Nasal cavity respiratory epithelium epithelial cell of viscerocranial mucosa (primary cell): ENCODE data around the gene MYO18B. TPM values are rescaled to one million over a fixed set of nuclear protein-coding genes. Genes with fewer than 3 reads are reported as not detected.

Source experiments
- total RNA-seq: library from RNA; depleted of rRNA; stranded (reverse); fragments of >200 nt; gene quantifications from 2 replicates; pipeline ENCODE4 v1.2.3, GENCODE V29; 2014

Gene MYO18B, protein sequence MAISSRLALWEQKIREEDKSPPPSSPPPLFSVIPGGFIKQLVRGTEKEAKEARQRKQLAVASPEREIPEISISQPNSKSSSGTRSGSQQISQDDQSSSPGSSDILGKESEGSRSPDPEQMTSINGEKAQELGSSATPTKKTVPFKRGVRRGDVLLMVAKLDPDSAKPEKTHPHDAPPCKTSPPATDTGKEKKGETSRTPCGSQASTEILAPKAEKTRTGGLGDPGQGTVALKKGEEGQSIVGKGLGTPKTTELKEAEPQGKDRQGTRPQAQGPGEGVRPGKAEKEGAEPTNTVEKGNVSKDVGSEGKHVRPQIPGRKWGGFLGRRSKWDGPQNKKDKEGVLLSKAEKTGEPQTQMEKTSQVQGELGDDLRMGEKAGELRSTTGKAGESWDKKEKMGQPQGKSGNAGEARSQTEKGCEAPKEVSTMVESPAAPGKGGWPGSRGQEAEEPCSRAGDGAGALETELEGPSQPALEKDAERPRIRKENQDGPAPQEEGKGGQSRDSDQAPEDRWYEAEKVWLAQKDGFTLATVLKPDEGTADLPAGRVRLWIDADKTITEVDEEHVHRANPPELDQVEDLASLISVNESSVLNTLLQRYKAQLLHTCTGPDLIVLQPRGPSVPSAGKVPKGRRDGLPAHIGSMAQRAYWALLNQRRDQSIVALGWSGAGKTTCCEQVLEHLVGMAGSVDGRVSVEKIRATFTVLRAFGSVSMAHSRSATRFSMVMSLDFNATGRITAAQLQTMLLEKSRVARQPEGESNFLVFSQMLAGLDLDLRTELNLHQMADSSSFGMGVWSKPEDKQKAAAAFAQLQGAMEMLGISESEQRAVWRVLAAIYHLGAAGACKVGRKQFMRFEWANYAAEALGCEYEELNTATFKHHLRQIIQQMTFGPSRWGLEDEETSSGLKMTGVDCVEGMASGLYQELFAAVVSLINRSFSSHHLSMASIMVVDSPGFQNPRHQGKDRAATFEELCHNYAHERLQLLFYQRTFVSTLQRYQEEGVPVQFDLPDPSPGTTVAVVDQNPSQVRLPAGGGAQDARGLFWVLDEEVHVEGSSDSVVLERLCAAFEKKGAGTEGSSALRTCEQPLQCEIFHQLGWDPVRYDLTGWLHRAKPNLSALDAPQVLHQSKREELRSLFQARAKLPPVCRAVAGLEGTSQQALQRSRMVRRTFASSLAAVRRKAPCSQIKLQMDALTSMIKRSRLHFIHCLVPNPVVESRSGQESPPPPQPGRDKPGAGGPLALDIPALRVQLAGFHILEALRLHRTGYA (N-terminal part only)
- total RNA-seq = under 0.01 TPM in 1 of 2 replicates, not detected in the other

DNA sequence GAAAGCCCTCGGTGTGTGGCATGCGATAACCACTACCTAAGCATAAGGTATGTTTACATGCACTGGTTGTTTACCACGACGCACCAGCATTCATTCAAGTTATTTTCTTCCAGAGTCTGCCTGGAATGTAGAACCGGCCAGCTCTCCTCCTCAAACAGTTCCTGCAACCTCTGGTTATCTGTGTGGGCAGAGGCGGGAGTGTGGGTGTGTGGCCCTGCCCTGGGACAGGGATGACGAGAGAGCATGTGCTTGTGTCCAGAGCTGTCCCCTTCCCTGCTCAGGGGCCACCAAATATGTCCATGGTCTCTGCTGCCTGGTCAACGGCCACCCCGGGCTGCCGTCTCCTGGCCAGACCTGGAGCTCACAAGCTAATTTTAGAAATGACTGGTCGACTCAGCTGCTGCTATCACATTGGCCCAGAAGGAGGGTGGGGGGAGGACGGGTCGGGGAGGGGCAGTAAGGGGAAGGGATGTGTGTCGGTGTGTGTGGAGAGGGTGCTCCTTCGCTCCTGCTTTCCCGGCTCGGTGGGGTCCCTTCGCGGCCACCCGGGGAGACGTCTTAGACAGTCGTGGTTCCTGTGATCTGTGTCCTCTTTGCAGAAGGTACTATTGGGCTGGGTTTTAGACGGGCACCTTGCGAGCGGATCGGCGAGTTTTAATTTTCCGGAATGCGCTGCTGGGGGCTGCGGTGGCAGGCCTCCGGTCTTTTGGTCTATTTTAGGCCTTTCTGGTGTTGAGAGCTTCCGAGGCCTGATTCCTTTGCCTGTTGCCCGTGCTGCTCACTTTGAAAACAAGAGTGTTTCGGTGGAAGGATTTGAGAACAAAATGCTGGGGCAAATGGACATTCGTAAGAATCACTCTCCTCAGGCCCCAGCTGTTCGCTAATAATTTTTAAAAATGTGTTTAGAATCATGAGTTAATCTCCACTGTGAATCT, at the start of gene MYO18B:
TSS of gene MYO18B (plus strand) at position 497 of the 935 bp plus-strand sequence. CDS start 18,905 bp downstream, outside the sequence.

Other genes starting within 250 kb of the MYO18B start
- gene GRK3, start 177.5 kb upstream of the MYO18B start, total RNA-seq = 7.9 and 9.9 TPM in 2 replicates